Measurements from ENCODE around the gene GLT1D1. TPM values are rescaled to one million over a fixed set of nuclear protein-coding genes. Genes with fewer than 3 reads are reported as not detected.

The GLT1D1 gene
- total RNA-seq, 2 donors from 2014 or later = not detected

GRCh38 chr12:128871516-128871892, 18.2 kb downstream of the GLT1D1 start:
- ATAC-seq (no peak), DNase-seq (no peak)
- Histone ChIP-seq H3K4me1 (no peaks in the 10 kb centered on the region), H3K9me3 (peaks cover 0 to 9% (median 0%) of the 10 kb centered on the region in 3 donors), H3K27ac (no peak overlapping the region), H3K36me3 (replicated peaks in 1 of 2; ENCODE audit: insufficient read depth in 1 of 2, low read depth in 2 of 2) (no peaks in the 10 kb centered on the region), H3K27me3 (no peaks in the 10 kb centered on the region), H3K4me3 (no peak overlapping the region)
- TF ChIP-seq CTCF (IDR thresholded peaks at IDR 0.05) = no peak
- no peak for TF ChIP-seq POLR2A (IDR thresholded peaks at IDR 0.05)
- intact Hi-C loops (cut with DNase I) = no loop called here
- 27 to 37% methylated on average over 2 of the region's 2 CpGs for WGBS, 2 donors

- Histone ChIP-seq H3K4me3 (no peak overlapping the region), H3K27me3 (no peaks in the 10 kb centered on the region), H3K36me3 (replicated peaks in 1 of 2; ENCODE audit: insufficient read depth in 1 of 2, low read depth in 2 of 2) (no peaks in the 10 kb centered on the region), H3K4me1 (no peaks in the 10 kb centered on the region), H3K27ac (no peak overlapping the region), H3K9me3 (peaks cover 0 to 9% (median 0%) of the 10 kb centered on the region in 3 donors)
- intact Hi-C loops (cut with DNase I) = no loop called here
- TF ChIP-seq POLR2A (IDR thresholded peaks at IDR 0.05) = no peak
- WGBS, 2 donors = 74 to 82% methylated on average over 5 of the region's 5 CpGs
- no peak for DNase-seq
- no peak for ATAC-seq
Measured at GRCh38 chr12:128872303-128872702, 19.0 kb downstream of the GLT1D1 start.

GRCh38 chr12:128876559-128876958, 23.3 kb downstream of the GLT1D1 start:
- no peaks in the 10 kb centered on the region for H3K27me3 ChIP-seq
- H3K36me3 ChIP-seq (replicated peaks in 1 of 2; ENCODE audit: insufficient read depth in 1 of 2, low read depth in 2 of 2) = no peaks in the 10 kb centered on the region
- no peak for DNase-seq
- intact Hi-C loops (cut with DNase I) = no loop called here
- TF ChIP-seq POLR2A (IDR thresholded peaks at IDR 0.05) = no peak
- no peak for TF ChIP-seq CTCF (IDR thresholded peaks at IDR 0.05)
- H3K4me1 ChIP-seq = no peaks in the 10 kb centered on the region
- no peak overlapping the region for H3K27ac ChIP-seq
- ATAC-seq = no peak
- H3K4me3 ChIP-seq = no peak overlapping the region
- WGBS, 2 donors = 47 to 58% methylated on average over 2 of the region's 2 CpGs
- H3K9me3 ChIP-seq = peaks cover 0 to 23% (median 0%) of the 10 kb centered on the region in 3 donors

- H3K4me1 ChIP-seq = no peaks in the 10 kb centered on the region
- no peak for DNase-seq
- 35 to 41% methylated on average over 4 of the region's 4 CpGs for WGBS, 2 donors
Measured at GRCh38 chr12:128879898-128880764, 26.9 kb downstream of the GLT1D1 start.

GRCh38 chr12:128891856-128892255, 38.6 kb downstream of the GLT1D1 start:
- H3K4me1 ChIP-seq = no peaks in the 10 kb centered on the region
- intact Hi-C loops (cut with DNase I) = no loop called here
- H3K4me3 ChIP-seq = no peak overlapping the region
- TF ChIP-seq CTCF (IDR thresholded peaks at IDR 0.05) (no peak), POLR2A (IDR thresholded peaks at IDR 0.05) (no peak)
- DNase-seq (no peak), ATAC-seq (no peak)
- H3K9me3 ChIP-seq = no peaks in the 10 kb centered on the region
- no peaks in the 10 kb centered on the region for H3K27me3 ChIP-seq
- H3K27ac ChIP-seq = no peak overlapping the region
- no peaks in the 10 kb centered on the region for H3K36me3 ChIP-seq (replicated peaks in 1 of 2; ENCODE audit: insufficient read depth in 1 of 2, low read depth in 2 of 2)
- WGBS, 2 donors = 47 to 59% methylated on average over 6 of the region's 6 CpGs

More at GRCh38 chr12:128879898-128880764, 26.9 kb downstream of the GLT1D1 start:
- Histone ChIP-seq H3K9me3 (peaks cover 0 to 21% (median 0%) of the 10 kb centered on the region in 3 donors), H3K36me3 (replicated peaks in 1 of 2; ENCODE audit: insufficient read depth in 1 of 2, low read depth in 2 of 2) (no peaks in the 10 kb centered on the region), H3K27ac (no peak overlapping the region), H3K27me3 (peaks cover 0 to 5% of the 10 kb centered on the region in 2 donors), H3K4me3 (no peak overlapping the region)
- ATAC-seq = no peak
- no peak for TF ChIP-seq CTCF (IDR thresholded peaks at IDR 0.05)
- no peak for TF ChIP-seq POLR2A (IDR thresholded peaks at IDR 0.05)
- intact Hi-C loops (cut with DNase I) = no loop called here

All from body of pancreas (tissue), 4 donors.